ENCODE data around the gene PICALM. TPM values are rescaled to one million over a fixed set of nuclear protein-coding genes. Genes with fewer than 3 reads are reported as not detected.

Gene PICALM
- total and polyA plus RNA-seq, 9 of the 15 experiments (the other 6 are each of a cell fraction or from before 2014, with no cell fraction given) = 41.3 to 990 (median 309) TPM

DNA sequence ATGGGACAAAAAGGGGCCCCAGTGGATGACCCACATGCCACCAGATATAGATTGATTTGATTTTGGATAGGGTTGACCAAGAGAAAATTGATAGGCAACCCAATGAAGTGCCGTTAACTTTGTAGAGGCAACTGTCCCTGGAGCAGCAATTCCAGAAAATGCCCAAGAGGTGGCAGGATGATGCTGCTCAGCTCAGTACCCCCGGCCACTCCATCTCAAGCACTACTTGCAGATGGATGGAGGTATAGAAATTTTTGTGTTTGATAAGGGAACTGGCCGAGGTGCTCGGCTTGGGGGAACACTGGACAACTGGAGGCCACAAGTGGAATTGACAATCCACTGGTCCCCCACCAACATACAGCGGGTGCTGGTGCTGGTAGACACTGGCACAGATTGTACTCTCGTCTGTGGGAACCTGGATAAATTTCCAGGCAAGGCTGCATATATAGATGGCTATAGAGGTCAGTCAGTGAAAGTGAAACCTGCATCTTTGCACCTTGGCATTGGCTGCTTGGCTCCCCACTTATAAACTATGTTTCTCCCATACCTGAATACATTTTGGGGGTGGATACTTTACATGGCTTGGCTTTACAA lies 127.4 kb downstream of the PICALM start (continued):
- peak in 1 of 2 experiments; percentile 65; a peak in 2 of 4 replicates for TF ChIP-seq RCOR1 (IDR thresholded peaks at IDR 0.05; ENCODE audit: borderline replicate concordance in 1 of 2, low read depth in 2 of 2, low read length in 2 of 2)
- TF ChIP-seq, protein P1, sequence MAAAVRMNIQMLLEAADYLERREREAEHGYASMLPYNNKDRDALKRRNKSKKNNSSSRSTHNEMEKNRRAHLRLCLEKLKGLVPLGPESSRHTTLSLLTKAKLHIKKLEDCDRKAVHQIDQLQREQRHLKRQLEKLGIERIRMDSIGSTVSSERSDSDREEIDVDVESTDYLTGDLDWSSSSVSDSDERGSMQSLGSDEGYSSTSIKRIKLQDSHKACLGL (CRISPR knock-in tag; IDR thresholded peaks at IDR 0.05; ENCODE audit: borderline replicate concordance, poor library complexity, severe bottlenecking) = no peak
- TF ChIP-seq SMC3 (conservative IDR thresholded peaks at IDR 0.05; ENCODE audit: insufficient read depth, low read depth, low read length) = peak; percentile 82
- TF ChIP-seq XRCC5 (IDR thresholded peaks at IDR 0.05; ENCODE audit: low read depth, low read length) = 0 out of 2 replicates have a peak, but pooled peaks have one; percentile 25
- TF ChIP-seq, protein P2, sequence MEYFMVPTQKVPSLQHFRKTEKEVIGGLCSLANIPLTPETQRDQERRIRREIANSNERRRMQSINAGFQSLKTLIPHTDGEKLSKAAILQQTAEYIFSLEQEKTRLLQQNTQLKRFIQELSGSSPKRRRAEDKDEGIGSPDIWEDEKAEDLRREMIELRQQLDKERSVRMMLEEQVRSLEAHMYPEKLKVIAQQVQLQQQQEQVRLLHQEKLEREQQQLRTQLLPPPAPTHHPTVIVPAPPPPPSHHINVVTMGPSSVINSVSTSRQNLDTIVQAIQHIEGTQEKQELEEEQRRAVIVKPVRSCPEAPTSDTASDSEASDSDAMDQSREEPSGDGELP (CRISPR knock-in tag; IDR thresholded peaks at IDR 0.05; ENCODE audit: borderline replicate concordance) = no peak
- TF ChIP-seq STAG1 (CRISPR knock-in tag; IDR thresholded peaks at IDR 0.05; ENCODE audit: borderline replicate concordance) = peak; percentile 49; the same call in 1 of the 2 replicates
- TF ChIP-seq NCOA4 (IDR thresholded peaks at IDR 0.05; ENCODE audit: partially characterized antibody) = no peak
- TF ChIP-seq, protein P3, sequence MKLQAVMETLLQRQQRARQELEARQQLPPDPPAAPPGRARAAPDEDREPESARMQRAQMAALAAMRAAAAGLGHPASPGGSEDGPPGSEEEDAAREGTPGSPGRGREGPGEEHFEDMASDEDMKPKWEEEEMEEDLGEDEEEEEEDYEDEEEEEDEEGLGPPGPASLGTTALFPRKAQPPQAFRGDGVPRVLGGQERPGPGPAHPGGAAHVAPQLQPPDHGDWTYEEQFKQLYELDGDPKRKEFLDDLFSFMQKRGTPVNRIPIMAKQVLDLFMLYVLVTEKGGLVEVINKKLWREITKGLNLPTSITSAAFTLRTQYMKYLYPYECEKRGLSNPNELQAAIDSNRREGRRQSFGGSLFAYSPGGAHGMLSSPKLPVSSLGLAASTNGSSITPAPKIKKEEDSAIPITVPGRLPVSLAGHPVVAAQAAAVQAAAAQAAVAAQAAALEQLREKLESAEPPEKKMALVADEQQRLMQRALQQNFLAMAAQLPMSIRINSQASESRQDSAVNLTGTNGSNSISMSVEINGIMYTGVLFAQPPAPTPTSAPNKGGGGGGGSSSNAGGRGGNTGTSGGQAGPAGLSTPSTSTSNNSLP (IDR thresholded peaks at IDR 0.05; ENCODE audit: borderline replicate concordance, low read depth, low read length) = 0 out of 2 replicates have a peak, but pooled peaks have one; percentile 23
- 0 out of 2 replicates have a peak, but pooled peaks have one; percentile 20 for TF ChIP-seq CC2D1A (IDR thresholded peaks at IDR 0.05)
- TF ChIP-seq RAD21 (CRISPR knock-in tag; conservative IDR thresholded peaks at IDR 0.05 in 1 of 2, IDR thresholded peaks at IDR 0.05 in 1 of 2) = peak; percentile 72 to 89
- no peak for TF ChIP-seq SAFB (IDR thresholded peaks at IDR 0.05; ENCODE audit: borderline replicate concordance, low read depth, low read length)

Data from K562 (cell line).